RWPE1 (cell line): ENCODE data around the gene CCDC197.

Experiments used
- CTCF ChIA-PET: fragments of 350-600 bp; sonication (Branson Sonifier 250); formaldehyde crosslinking; extraction: SDS; loops from one replicate; lab custom pipeline; 2021; lab: Yijun Ruan, JAX
- POLR2A ChIA-PET: fragments of 400-600 bp; formaldehyde crosslinking; extraction: SDS; loops from one replicate; lab custom pipeline; 2020; ENCODE audit warnings: antibody characterized with exemption; ENCODE audit not compliant: low non-redundant PET; lab: Yijun Ruan, JAX
- DNase-seq: peaks from one replicate; pipeline ENCODE4 v3.0.0; 2012; ENCODE audit warnings: low spot score
- H3K27ac ChIP-seq: fragments of 450-650 bp; 2 replicates; pipeline ENCODE4 v1.5.1; 2017
- CTCF ChIP-seq: fragments of 450-650 bp; conservative IDR thresholded peaks from 2 replicates; pipeline ENCODE4 v1.5.1; 2017; ENCODE audit warnings: low read depth, mild to moderate bottlenecking

CCDC197 gene

GRCh38 chr14:94045563-94046345 is 48.7 kb downstream of the CCDC197 start:
- TF ChIP-seq CTCF, result no peak
- DNase-seq, result no peak
- ChIA-PET CTCF (interaction anchor here (0.8 kb wide), 1 partner anchor 9 kb away, joined by 7 read pairs; no protein-coding TSS in a partner anchor), POLR2A (no interaction called here)
- no peak overlapping the region for H3K27ac ChIP-seq

- no peak for TF ChIP-seq CTCF
- ChIA-PET CTCF (interaction anchor here (0.8 kb wide), 1 partner anchor 10 kb away, joined by 7 read pairs; no protein-coding TSS in a partner anchor), POLR2A (interaction anchor here (0.7 kb wide), 1 partner anchor 114 kb away, joined by 3 read pairs; no protein-coding TSS in a partner anchor)
- no peak for DNase-seq
- H3K27ac ChIP-seq, result no peak overlapping the region
Observed at GRCh38 chr14:94046696-94047250, 49.7 kb downstream of the CCDC197 start.

GRCh38 chr14:94047581-94047980 is 50.5 kb downstream of the CCDC197 start:
- ChIA-PET CTCF (no interaction called here), POLR2A (no interaction called here)
- no peak overlapping the region for H3K27ac ChIP-seq
- no peak for TF ChIP-seq CTCF
- DNase-seq, result no peak

- CTCF ChIA-PET, result interaction anchor here (2.1 kb wide), 1 partner anchor 88 kb away, joined by 8 read pairs; no protein-coding TSS in a partner anchor
- POLR2A ChIA-PET, result no interaction called here
- no peak for DNase-seq
- H3K27ac ChIP-seq, result no peak overlapping the region
- no peak for TF ChIP-seq CTCF
Observed at GRCh38 chr14:94048691-94049624, 51.9 kb downstream of the CCDC197 start.

- ChIA-PET CTCF (interaction anchor here (2.1 kb wide), 1 partner anchor 87 kb away, joined by 8 read pairs; no protein-coding TSS in a partner anchor), POLR2A (no interaction called here)
- no peak for DNase-seq
- H3K27ac ChIP-seq, result no peak overlapping the region
- no peak for TF ChIP-seq CTCF
Observed at GRCh38 chr14:94049625-94050023, 52.5 kb downstream of the CCDC197 start.
